Keratinocyte (primary cell): ENCODE data around the gene KRTAP24-1. TPM values are rescaled to one million over a fixed set of nuclear protein-coding genes. Genes with fewer than 3 reads are reported as not detected.

ENCODE experiments used
- DNase-seq: peaks from one replicate; pipeline ENCODE4 v3.0.0-alpha.2; 2011; ENCODE audit warnings: low read depth, missing footprints, low spot score
- FAIRE-seq: peaks from 2 replicates; lab custom pipeline; 2011; peaks lifted over from hg19 to GRCh38; lab: Jason Lieb, UNC
- H2AFZ ChIP-seq: 2 replicates; pipeline ENCODE4 v1.6.0; 2012; ENCODE audit warnings: low read length, control low read depth, inconsistent platforms; ENCODE audit not compliant: control insufficient read depth
- H3K27ac ChIP-seq: 2 replicates; pipeline ENCODE4 v1.5.1; 2011; ENCODE audit warnings: low read length; ENCODE audit not compliant: control insufficient read depth, insufficient read depth
- H3K27me3 ChIP-seq: 3 replicates; pipeline ENCODE4 v1.6.0; 2011; ENCODE audit warnings: low read length; ENCODE audit not compliant: control insufficient read depth, insufficient read depth; ENCODE audit errors: extremely low read depth
- H3K36me3 ChIP-seq, 2 experiments: 2 replicates in 1 of 2; 3 replicates in 1 of 2; pipeline ENCODE4 v1.5.1; 2011; ENCODE audit warnings: low read length in 2 of 2, mild to moderate bottlenecking in 1 of 2; ENCODE audit not compliant: control insufficient read depth in 2 of 2, insufficient read depth in 2 of 2; ENCODE audit errors: extremely low read depth in 1 of 2
- H3K4me1 ChIP-seq: 3 replicates; pipeline ENCODE4 v1.5.1; 2011; ENCODE audit warnings: low read length; ENCODE audit not compliant: control insufficient read depth, insufficient read depth; ENCODE audit errors: extremely low read depth
- H3K4me2 ChIP-seq: 3 replicates; pipeline ENCODE4 v1.6.0; 2011; ENCODE audit warnings: low read depth, low read length; ENCODE audit not compliant: control insufficient read depth, insufficient read depth; ENCODE audit errors: extremely low read depth
- H3K4me3 ChIP-seq, 3 experiments: fragments of 200-600 bp in 1 of 3; sonication (generic) in 1 of 3; 2 replicates in 2 of 3; 3 replicates in 1 of 3; pipeline ENCODE4 v1.5.1; 2011 to 2016; ENCODE audit warnings: low read length in 3 of 3, mild to moderate bottlenecking in 3 of 3, control low read depth in 2 of 3, inconsistent platforms in 1 of 3, low read depth in 1 of 3, mixed read lengths in 1 of 3, mixed run types in 1 of 3, moderate library complexity in 1 of 3; ENCODE audit not compliant: control insufficient read depth in 2 of 3, insufficient read depth in 2 of 3; ENCODE audit errors: extremely low read depth in 1 of 3
- H3K79me2 ChIP-seq: 2 replicates; pipeline ENCODE4 v1.6.0; 2012; ENCODE audit warnings: low read length; ENCODE audit not compliant: control insufficient read depth, insufficient read depth
- H3K9ac ChIP-seq: 3 replicates; pipeline ENCODE4 v1.6.0; 2011; ENCODE audit warnings: low read length; ENCODE audit not compliant: control insufficient read depth, insufficient read depth; ENCODE audit errors: extremely low read depth
- H3K9me1 ChIP-seq: 3 replicates; pipeline ENCODE4 v1.6.0; 2011; ENCODE audit warnings: low read length; ENCODE audit not compliant: control insufficient read depth, insufficient read depth; ENCODE audit errors: extremely low read depth
- H3K9me3 ChIP-seq: 2 replicates; pipeline ENCODE4 v1.5.1; 2012; ENCODE audit warnings: low read depth, low read length; ENCODE audit not compliant: control insufficient read depth
- H4K20me1 ChIP-seq: 3 replicates; pipeline ENCODE4 v1.6.0; 2011; ENCODE audit warnings: low read length; ENCODE audit not compliant: control insufficient read depth, insufficient read depth; ENCODE audit errors: extremely low read depth
- CTCF ChIP-seq, 3 experiments: IDR thresholded peaks in 1 of 3; conservative IDR thresholded peaks in 1 of 3; optimal IDR thresholded peaks in 1 of 3; 2 replicates in 2 of 3; 3 replicates in 1 of 3; pipeline versions ENCODE3 to v1.5.1; 2011; ENCODE audit warnings: low read length in 3 of 3, mild to moderate bottlenecking in 3 of 3, moderate library complexity in 2 of 3, control low read depth in 1 of 3, inconsistent platforms in 1 of 3; ENCODE audit not compliant: insufficient read depth in 2 of 3; ENCODE audit errors: extremely low read depth in 1 of 3
- EZH2 ChIP-seq: IDR thresholded peaks from one replicate; pipeline ENCODE4 v1.6.1; 2012; ENCODE audit warnings: inconsistent platforms, mild to moderate bottlenecking, low read length, moderate library complexity
- dilution Hi-C: fragments of 300-500 bp; cut with MboI; formaldehyde crosslinking; loops from one replicate; pipeline ENCODE4 v1.7.0; 2020; ENCODE audit warnings: low sequenced_read_pairs; ENCODE audit not compliant: extremely low pct_ligation_motif_present
- polyA plus RNA-seq, 5 experiments: library from polyadenylated mRNA; depleted of rRNA in 3 of 5; stranded (reverse) in 3 of 5; stranded (forward) in 1 of 5; unstranded in 1 of 5; fragments of >200 nt; gene quantifications; 1 replicate in 1 of 5; 2 replicates in 3 of 5; 3 replicates in 1 of 5; pipeline versions ENCODE4 v1.2.1 to v1.2.3, GENCODE V29; 2011 to 2012; ENCODE audit warnings: missing spikeins in 2 of 5, low read depth in 1 of 5, low replicate concordance in 1 of 5

KRTAP24-1 gene
- polyA plus RNA-seq, 1 donor (not counting 4 experiments of a cell fraction or from before 2014, with no cell fraction given): not detected

- H3K9me3 ChIP-seq: peaks cover 2% of the 10 kb centered on the region
- H2AFZ ChIP-seq: no peak overlapping the region
- no peaks in the 10 kb centered on the region for H3K27me3 ChIP-seq
- DNase-seq (no peak), FAIRE-seq (no peak)
- no peaks in the 10 kb centered on the region for H3K4me1 ChIP-seq
- no peak overlapping the region for H3K9ac ChIP-seq
- H3K27ac ChIP-seq: no peak overlapping the region
- H4K20me1 ChIP-seq: no peaks in the 10 kb centered on the region
- no peaks in the 10 kb centered on the region for H3K9me1 ChIP-seq
- dilution Hi-C loops: no loop called here
- TF ChIP-seq EZH2: no peak
- no peak for TF ChIP-seq CTCF (optimal IDR thresholded peaks at IDR 0.05 in 1 of 3, IDR thresholded peaks at IDR 0.05 in 1 of 3, conservative IDR thresholded peaks at IDR 0.05 in 1 of 3; ENCODE audit: extremely low read depth in 1 of 3, insufficient read depth in 2 of 3, low read length in 3 of 3)
- no peak overlapping the region for H3K4me3 ChIP-seq
- H3K79me2 ChIP-seq: no peaks in the 10 kb centered on the region
- H3K4me2 ChIP-seq: no peak overlapping the region
- H3K36me3 ChIP-seq: no peaks in the 10 kb centered on the region
Observed at GRCh38 chr21:30269803-30270530, 12.8 kb downstream of the KRTAP24-1 start.

DNA sequence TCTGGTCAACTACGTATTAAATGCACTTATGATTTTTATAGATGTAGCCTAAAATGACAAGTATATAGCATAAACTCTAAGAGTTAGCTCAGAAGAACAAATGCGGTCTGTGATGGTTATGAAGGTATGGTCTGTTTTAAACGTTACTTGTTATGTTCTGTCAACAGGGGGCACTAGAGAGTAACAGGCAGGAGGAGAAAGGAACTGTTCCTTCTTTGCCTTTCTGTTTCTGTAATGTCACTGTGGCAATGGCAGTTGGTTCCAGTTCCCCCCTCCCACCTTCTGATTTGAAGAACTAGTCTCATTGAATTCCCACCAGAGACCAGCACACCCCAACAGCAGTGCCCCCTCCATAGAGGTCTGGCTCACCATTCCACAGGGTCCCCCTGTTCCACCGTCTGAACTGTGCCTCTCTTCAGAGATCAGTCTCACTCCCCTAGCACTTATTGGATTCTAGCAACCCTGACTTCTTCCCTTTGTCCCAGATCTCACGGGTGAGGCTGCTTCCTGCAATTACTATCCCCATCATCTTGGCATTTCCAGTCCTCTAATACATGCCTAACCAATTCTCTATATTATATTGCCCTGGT, 14.0 kb downstream of the KRTAP24-1 start:
- Histone ChIP-seq H4K20me1 (no peaks in the 10 kb centered on the region), H2AFZ (no peak overlapping the region), H3K36me3 (no peaks in the 10 kb centered on the region), H3K27ac (no peak overlapping the region), H3K4me3 (no peak overlapping the region), H3K9me3 (peaks cover 2% of the 10 kb centered on the region), H3K4me2 (no peak overlapping the region), H3K27me3 (no peaks in the 10 kb centered on the region), H3K9me1 (no peaks in the 10 kb centered on the region), H3K79me2 (no peaks in the 10 kb centered on the region), H3K4me1 (no peaks in the 10 kb centered on the region), H3K9ac (no peak overlapping the region)
- FAIRE-seq (no peak), DNase-seq (no peak)
- dilution Hi-C loops: no loop called here
- TF ChIP-seq EZH2: no peak
- peak; percentile 36 to 41 (median 39) for TF ChIP-seq CTCF (optimal IDR thresholded peaks at IDR 0.05 in 1 of 3, IDR thresholded peaks at IDR 0.05 in 1 of 3, conservative IDR thresholded peaks at IDR 0.05 in 1 of 3; ENCODE audit: extremely low read depth in 1 of 3, insufficient read depth in 2 of 3, low read length in 3 of 3)
